GM21526 (cell line): ENCODE data around the gene HSPA12B.

Source experiments
- ATAC-seq: cut with Tn5 transposase; IDR thresholded peaks from one replicate; pipeline ENCODE4 v1.9.1; 2021; ENCODE audit warnings: moderate library complexity; ENCODE audit not compliant: unreplicated experiment, low FRiP score

The HSPA12B gene

DNA sequence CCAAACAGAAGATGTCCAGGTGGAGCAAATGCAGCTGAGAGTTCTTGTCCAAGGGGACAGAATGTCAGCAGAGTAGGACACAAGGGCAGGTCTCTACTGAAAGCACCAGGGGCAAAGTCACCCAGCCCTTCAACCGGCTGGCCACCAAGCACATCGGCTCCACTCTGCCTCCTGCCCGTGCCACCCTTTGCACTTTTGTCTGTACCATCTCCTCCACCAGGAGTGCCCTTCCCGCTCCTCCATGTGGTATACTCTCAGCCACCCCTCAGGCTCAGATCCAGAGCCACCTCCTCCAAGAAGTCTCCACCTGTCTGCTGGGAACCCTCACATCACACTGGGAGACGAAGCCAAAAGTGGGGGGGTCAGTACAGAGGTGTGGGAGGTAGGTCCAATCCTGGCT lies 4.1 kb upstream of the HSPA12B start:
- ATAC-seq: no peak

DNA sequence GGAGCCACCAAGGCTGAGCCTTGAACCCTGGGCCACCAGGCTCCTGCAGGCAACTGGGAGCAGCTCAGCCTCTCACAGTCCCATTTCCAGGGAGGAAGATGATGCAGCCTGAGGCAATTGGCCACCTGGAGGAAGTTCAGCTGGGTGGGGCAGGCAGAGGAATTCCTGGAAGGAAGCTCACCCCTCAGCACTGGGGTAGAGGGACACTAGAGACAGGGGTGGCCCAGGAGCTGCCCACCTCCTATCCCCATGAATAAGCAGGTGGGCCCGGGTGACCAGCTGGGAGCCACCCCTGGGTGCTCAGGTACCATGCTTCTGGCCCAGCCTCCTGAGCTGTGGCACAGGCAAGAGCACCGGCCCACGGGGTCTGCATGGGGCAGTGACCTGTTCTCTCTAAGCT lies 3.6 kb upstream of the HSPA12B start:
- ATAC-seq: no peak

DNA sequence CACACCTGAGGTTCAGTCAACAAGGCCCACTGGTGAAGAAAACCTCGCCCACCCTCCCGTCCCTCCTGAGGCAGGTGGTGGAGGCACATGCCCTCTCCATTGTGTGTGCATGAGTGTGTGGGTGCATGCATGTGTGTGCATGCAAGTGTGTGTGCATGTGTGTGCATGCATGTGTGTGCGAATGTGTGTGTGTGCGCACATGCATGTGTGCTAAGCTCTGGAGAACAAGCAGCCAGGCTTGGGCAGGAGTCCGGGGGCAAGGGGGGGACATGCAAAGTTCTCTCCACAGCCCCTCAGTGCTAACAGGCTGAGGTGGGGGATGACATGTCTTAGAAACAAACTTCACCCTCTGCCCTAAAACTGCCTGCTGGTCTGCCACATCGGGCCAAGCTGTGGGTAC lies 3.1 kb upstream of the HSPA12B start:
- no peak for ATAC-seq

DNA sequence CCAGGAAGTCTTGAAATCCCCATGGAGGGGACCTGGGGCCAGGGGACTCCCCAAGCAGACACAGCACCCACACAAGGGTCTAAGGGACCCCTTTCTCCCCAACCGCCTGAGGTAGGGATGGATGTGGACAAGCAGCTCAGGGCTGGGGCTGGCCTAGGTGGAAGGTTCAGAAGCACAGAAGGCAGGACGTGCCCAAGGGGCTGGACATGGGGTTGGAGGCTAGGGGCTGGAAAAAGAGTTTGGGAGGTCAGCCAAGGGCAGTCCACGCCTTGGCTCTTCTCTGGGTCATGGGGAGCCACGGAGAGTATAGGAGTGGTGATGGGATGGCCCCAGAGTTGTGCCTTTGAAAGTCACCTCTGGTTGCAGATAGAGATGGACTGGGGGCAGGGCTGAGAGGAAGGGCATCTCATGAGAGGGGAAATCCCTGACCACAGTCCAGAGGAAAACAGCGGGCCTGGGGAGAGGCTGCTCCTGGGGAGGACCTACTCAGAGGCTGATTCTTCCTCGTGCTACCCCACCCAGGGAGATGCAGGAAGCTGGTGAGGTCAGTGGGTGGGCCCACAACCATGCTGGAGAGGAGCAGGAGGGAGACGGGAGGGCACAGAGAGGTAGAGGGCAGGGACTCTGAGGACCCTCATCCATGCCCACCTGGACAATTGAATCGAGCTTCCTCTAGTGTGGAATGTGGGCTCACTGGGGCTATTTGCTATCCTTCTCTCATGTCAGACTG lies 2.5 kb upstream of the HSPA12B start:
- ATAC-seq: no peak

DNA sequence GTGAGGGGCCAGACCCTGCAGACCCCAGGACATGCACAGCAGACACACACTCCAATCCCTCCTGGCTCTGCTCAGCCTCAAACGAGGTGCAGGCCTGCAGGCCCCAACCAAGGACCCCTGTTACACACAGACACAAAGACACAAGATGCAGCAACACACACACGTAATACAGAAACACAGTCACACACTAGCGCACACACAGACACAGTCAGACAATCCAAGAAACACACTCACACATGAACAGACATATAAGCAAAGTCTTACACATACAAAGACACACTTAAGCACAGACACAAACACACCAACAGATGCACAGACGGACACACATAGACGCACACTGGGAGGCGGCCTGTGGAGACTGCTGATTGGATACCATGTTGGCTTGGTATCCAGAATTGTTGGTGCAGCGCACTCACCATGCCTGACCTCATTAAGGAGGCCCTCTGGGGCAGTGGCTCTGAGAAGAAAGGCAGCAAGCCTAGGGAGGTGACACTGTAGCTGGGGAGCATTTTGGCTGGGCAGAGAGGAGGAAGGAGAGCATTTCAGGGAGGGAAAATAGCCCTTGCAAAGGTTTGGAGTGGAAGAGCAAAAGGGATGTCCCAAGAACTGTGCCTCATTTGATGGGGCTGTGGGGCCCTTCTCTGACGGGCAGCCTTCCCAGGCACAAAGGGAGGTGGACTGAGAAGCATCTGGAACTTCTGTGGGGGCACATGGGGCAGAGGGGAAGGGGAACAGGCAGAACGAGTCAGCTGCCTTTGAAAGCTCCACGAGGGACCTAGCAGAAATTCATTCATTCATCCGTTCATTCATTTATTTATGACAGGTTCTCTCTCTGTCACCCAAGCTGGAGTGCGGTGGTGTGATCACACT lies 1.4 kb upstream of the HSPA12B start:
- ATAC-seq: no peak

DNA sequence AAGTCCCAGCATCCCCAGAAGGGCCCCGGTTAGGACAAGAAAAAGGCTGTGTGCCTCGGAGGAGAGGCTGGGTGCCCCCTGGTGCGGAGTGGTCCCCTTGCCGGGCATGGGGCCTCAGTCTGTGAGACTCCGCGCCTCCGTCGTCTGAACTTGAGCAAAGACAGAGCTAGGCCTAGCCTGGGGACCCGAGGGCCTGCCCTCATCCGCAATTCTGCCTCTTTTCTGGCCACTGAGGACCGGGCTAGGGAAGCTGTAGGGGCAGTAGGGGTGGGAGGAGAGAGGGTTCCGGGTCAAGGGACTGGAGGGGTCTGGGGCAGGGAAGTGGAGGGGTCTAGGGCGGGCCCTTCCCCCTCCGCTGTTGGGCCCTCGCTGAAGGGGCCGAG lies 550 bp upstream of the HSPA12B start:
- no peak for ATAC-seq

DNA sequence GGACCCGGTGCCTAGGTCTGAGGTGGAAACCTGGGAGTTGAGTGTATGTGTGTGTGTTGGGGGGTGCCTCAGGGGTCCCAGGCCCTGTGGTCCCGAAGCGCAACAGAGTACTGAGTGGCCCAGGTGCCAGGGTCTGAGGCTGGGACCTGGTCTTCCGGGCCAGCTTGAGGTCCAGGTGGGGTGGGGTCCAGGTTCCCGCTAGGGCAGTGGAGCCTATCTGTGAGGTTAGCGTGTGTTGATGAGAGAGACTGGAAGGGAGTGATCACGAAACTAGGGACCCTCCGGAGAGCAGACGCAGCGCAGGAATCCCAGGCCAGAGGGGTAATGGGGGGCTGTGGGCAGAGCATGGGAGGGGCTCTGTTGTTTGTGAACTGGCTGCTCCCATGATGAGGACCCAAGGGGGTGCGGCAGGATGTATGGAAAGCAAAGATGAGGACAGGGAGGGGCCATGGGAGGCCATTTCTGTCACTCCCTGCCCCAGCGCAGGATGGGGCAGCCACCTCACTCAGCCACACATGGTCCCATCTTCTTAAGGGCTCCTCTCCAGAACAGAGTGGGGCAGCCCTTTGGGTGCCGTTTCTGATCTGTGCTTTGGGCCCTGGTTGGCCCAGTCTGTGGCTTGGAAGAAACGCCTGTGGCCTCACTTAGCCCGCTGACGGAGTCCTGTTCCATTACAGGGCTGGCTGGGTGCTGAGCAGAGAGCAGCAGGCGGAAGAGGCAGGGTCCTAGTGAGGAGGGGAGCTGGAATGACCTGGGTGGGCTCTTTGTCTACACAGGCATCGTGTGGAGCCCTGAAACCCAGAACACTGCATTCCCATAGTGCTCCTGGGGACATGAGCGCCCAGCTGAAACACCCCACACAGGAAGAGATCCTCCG lies 872 bp downstream of the HSPA12B start:
- ATAC-seq: no peak

DNA sequence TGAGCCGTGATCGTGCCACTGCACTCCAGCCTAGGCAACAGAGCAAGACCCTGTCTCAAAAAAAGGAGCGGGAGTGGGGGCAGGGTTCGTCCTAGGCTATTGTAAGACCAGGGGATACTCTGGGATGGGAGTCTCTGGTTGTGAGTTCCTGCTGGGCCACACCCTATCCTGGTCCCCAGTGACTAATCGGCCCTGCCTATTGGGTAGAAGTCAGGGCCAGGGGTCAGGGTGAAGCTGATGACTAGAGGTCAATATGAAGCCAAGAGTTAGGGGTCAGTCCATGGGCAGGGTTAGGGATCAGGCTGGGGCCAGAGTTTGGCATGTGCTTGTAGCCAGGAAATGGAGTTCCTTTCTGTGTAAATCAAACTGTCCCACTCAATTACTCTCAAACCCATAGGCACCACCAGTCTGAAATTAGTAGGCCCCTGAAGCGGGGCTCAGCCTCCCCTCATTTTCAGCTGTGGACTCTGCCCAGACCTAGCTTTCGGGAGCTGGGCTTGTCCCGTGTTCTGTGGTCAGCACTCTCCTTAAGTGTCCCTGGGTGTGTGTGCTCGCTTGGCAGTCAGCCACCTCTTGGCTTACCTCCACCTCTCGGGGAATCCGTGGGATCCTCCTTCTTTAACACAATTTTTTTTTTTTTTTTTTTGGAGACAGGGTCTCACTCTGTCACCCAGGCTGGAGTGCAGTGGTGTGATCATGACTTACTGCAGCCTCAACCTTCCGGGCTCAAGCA lies 1.8 kb downstream of the HSPA12B start:
- ATAC-seq: no peak

DNA sequence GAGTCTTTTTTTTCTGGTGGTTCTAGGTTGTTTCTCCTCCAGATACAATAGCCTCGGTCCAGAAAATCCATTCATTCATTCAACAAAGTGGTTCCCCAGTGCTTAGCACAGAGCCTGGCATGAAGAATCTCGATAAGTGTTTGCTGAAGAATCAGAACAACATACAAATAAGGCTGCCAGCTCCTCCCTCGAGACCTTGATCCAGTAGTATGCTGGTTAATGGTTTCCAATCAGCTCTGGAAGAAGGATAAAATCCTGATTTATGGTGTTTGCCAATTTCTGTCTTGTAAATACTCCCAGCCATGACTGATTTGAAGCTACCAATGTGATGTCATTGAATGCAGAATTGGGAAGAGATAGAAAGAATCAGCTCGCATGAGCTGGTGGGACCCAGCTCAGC lies 3.3 kb downstream of the HSPA12B start:
- ATAC-seq: no peak

DNA sequence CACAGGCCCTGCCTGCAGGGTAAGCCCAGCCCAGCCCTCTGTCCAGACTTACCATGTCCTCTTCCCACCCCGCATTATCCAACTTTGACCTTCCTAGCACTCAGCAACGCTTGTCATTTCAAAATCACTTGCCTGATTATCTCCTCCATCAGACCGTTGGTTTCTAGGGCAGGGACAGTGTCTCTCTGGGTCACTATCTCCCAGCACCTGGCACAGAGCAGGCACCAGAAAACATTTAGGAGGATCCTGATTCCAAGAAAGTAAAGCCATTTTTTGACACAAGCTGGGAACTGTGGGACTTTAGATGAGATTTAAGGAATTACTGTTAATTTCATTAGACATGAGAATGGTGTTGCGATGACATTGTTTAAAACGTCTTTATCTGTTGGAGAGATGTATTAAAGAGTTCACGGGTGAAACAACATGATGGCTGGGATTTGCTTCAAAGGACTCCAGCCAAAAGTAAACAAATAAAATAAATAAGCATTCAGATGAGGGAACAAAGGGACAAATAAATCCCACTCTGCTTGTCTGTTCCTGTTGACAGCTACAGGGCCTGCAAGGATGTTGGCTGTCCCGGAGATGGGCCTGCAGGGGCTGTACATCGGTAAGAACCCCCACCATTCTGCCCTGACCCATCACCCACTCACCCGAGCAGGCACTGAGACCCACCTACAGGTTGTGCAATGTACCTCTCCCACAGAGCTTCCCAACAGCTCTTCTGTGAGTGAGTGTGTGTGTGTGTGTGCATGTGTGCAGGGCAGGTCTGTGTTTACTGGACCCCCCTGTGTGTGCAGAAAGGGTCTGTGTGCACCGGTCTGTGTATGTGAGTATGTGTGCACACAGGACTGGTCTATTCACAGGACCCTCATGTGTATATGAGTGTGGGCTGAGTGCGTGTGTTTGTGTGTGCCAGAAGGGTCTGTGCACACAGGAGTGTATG lies 5.9 kb downstream of the HSPA12B start:
- no peak for ATAC-seq

DNA sequence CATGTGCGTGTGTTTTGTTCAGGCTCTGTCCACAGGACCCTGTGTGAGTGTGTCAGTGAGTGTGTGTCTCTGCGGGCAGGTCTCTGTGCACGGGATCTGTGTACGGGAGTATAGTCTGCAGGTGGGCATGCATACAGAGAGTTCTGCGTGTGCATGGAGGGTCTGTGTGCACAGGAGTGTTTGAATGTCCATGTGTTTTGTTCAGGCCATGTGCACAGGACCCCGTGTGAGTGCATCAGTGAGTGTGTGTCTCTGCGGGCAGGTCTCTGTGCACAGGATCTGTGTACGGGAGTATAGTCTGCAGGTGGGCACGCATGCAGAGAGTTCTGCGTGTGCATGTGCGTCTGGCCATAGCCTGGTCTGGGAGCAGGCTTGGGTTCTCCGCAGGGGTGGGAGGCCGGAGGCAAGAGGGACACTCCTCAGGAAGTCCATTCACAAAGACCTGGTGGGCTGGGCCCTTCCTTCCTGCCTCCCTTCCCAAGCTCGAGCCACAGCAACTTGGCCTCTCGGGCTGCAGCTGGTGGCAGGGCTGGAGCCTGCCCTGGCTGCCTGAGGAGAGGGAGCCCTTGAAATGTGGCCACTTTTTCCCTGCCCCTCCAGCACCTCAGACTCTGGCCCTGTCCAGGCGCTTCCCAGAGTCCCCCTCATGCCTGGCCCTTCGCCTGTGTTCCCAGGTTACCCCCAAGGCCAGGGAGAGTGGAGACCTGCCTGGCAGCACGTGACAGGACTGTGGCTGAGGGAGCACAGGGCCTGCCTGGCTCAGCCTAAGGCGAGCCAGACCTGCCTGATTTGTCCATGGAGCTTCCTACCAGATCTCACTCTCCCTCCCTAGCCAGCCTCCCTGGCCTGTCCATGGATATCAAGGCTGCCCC lies 6.8 kb downstream of the HSPA12B start:
- ATAC-seq: no peak

DNA sequence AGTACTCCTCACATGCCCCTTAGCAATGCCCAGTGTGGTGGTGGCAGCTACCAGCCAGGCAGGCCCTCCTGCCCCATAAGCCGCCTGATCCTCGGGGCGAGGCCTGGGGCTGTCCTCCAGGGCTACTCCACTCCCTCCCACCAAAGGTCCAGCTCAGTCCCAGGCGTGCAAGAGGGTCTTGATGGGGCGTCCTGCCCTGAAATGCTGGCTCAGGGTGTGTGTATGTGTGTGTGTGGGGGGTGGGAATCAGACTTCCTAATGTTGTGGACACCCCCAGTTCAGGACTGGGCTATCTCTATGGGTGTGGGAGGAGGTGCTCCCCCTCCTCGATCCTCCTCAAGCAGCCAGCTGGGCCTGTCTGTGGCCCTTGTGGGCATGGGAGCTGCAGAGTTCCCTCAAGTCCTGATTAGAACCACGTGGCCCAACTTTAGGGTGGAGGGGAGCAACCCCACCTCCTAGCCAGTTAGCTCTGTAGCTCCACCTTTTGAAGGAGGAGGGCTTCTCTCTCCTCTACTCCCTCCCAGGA lies 7.5 kb downstream of the HSPA12B start:
- ATAC-seq: no peak

DNA sequence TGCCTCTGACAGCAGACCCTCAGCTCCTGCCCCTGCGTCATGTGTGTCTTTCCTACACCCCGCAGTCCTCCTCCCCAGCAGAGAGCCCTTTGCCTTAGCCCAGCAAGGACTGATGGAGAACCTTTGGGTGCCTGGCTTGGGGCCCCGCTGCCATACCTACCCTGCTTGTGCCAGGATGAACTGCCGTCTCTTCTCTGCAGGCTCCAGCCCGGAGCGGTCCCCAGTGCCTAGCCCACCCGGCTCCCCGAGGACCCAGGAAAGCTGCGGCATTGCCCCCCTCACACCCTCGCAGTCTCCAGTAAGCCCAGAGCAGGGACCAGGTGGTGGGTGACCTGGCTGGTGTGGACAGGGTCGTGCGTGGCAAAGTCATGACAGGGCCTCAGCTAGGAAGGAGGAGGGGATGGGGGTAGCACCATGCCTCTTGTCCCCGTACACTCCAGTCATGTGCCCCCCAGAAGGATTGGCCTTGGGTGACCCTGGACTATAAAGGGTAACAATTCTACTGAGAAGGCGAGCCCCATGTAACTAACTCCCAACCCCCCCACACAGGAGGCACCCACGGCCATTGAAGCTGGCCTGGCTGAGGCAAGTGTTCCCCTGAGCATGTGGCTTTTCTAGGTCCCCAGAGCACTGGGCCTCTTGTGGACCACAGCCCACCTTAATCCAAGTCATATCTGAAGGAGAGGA lies 8.3 kb downstream of the HSPA12B start:
- no peak for ATAC-seq

DNA sequence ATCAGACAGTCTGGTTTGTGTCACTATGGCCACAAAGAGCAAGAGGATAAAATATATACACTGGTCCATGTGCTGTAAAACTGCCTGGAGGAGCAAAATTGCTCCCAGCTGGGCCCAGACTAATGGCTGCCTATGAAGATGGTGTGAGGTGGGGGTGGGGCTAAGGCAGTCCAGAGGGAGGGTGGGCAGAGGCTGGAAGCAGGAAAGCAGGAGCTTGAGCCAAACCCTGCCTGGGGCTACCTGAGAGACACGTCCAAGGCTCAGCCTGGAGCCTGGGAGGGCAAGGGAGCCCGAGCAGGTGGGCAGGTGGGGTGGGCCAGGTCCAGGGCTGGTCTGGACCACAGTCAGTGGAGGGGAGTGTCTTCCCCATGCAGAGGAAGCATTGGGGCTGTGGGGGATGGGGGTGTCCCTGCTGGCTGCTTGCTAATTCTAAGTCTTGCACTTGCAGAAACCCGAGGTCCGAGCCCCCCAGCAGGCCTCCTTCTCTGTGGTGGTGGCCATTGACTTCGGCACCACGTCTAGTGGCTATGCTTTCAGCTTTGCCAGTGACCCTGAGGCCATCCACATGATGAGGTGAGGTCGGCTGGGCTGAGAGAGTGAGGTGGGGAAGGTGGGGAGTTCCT lies 9.5 kb downstream of the HSPA12B start:
- no peak for ATAC-seq

DNA sequence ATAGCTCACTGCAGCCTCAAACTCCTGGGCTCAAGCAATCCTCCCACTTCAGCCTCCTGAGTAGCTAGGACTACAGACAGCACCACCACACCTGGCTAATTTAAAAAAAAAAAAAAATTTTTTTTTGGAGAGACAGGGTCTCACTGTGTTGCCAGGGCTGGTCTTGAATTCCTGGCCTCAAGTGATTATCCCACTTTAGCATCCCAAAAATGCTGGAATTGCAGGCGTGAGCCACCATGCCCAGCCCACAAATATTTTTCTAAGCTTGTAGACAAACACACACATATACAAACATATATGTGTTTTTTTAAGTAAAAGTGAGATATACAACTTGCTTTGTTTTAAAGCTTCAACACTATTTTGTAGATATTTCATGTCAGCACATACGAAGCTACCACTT lies 10.8 kb downstream of the HSPA12B start:
- no peak for ATAC-seq

DNA sequence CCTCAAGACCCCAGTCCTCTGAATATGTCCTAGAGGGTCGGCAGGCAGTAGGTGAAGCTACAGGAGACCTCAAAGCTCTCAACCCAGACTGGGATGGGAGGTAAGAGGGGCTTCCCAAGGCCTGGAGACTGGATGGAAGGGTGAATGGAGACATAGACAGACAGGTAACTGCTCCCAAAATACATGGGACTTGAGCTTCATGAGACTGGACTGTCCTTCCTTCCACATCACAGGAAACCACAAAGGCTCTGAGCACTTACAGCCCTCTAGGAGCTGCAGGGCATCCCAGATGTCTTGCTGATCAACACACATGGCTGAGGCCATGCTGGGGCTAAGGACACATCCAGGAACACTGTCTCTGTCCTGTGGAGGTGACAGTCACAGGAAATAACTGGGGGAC lies 11.6 kb downstream of the HSPA12B start:
- no peak for ATAC-seq
